ENCODE results near the gene MAST4.

MAST4 gene

DNA sequence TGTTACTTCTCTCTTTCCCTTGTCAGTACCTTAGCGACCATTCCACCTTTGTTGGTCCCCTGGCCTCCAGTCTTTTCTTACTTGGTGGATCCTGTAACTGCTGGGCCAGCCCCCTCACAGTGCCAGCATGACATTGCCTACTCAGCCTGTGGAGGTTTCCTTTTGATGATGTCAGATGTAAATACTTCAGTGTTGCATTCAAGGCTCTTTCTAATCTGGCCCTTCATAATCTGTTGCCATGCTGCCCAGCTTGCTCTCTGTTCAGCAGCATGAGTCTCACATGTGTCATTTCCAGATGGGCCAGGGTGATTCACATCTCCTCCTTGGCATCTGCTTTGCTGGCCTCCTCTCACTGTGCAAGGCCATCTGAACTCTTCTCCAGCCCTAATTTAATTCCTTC is 57.1 kb downstream of the MAST4 start:
- TF ChIP-seq POU2F2 (IDR thresholded peaks at IDR 0.05; ENCODE audit: low read depth, low read length) (no peak), SPI1 (IDR thresholded peaks at IDR 0.05; ENCODE audit: low read depth, low read length) (no peak), POLR2A (IDR thresholded peaks at IDR 0.05; ENCODE audit: low read depth, low read length) (no peak), POLR2AphosphoS5 (IDR thresholded peaks at IDR 0.05; ENCODE audit: low read depth, low read length) (no peak), PAX5 (IDR thresholded peaks at IDR 0.05; ENCODE audit: insufficient read depth, low read length, severe bottlenecking) (no peak), TAF1 (IDR thresholded peaks at IDR 0.05; ENCODE audit: low read depth, low read length) (no peak)
- no peak for FAIRE-seq
- no peak for DNase-seq (ENCODE audit: insufficient read length, low spot score)

DNA sequence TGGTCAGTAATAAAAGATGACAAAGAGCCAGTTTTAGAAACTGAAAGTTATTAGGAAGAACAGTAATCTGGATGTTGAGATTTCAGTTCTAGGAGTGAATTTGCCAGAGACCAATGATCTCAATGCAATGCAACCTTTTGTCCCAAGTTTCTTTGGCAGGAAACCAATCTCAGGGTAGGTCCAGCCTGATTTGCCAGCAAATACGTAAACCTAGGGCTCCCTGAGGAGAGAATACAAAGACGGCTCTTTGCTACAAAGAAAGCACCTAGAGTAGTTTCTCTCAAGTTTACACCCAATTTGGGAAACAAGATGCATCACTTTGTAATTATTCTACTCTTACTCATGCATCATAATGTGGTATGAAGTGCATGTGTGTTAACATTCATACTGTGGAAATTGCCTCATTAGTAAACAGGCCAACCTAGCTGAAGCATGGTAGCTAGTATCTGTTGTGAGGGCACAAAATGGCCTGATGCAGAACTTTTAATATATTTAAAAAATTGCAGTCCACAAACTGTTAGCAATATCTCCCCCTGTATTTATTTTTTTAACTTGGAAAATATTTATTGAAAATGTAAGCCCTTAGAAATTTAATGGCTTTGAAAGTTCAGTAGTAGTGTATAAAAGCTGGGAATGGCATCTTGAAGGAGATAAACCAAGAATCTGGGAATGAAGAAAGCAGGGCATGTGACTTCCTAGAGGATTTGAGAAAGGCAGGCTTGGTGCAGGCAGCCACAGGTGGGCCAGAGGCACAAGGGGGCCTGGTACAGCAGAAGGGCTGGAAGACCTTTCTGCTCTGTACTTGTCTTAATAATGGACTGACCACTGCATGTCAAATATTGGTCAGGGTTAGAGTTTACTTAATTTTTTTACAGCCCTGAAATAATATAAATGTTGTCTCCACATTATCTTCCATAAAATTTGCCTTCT is 59.5 kb downstream of the MAST4 start:
- FAIRE-seq (no peak), DNase-seq (ENCODE audit: insufficient read length, low spot score) (no peak)
- TF ChIP-seq POLR2AphosphoS5 (IDR thresholded peaks at IDR 0.05; ENCODE audit: low read depth, low read length) (no peak), POU2F2 (IDR thresholded peaks at IDR 0.05; ENCODE audit: low read depth, low read length) (no peak), PAX5 (IDR thresholded peaks at IDR 0.05; ENCODE audit: insufficient read depth, low read length, severe bottlenecking) (no peak), POLR2A (IDR thresholded peaks at IDR 0.05; ENCODE audit: low read depth, low read length) (no peak), TAF1 (IDR thresholded peaks at IDR 0.05; ENCODE audit: low read depth, low read length) (no peak), SPI1 (IDR thresholded peaks at IDR 0.05; ENCODE audit: low read depth, low read length) (no peak)

DNA sequence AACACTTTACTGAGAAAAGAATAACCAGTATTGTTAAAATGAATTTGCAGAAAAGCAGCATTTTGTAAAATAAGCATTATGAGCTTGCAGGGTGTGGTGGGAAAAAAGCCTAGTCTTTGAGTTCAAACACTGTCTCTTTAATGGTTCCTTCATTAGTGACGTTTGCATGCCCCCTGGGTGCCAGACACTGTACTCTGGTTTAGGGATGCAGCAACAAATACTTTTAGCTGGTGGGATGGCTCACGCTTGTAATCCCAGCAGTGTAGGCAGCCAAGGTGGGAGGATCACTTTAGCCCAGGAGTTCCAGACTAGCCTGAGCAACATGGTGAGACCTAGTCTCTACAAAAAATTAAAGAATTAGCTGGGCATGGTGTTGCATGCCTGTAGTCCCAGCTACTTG is 62.3 kb downstream of the MAST4 start:
- DNase-seq (ENCODE audit: insufficient read length, low spot score) (no peak), FAIRE-seq (no peak)
- TF ChIP-seq PAX5 (IDR thresholded peaks at IDR 0.05; ENCODE audit: insufficient read depth, low read length, severe bottlenecking): no peak
- TF ChIP-seq TAF1 (IDR thresholded peaks at IDR 0.05; ENCODE audit: low read depth, low read length): no peak
- TF ChIP-seq SPI1 (IDR thresholded peaks at IDR 0.05; ENCODE audit: low read depth, low read length): no peak
- TF ChIP-seq POLR2A (IDR thresholded peaks at IDR 0.05; ENCODE audit: low read depth, low read length): no peak
- TF ChIP-seq POU2F2 (IDR thresholded peaks at IDR 0.05; ENCODE audit: low read depth, low read length): no peak

DNA sequence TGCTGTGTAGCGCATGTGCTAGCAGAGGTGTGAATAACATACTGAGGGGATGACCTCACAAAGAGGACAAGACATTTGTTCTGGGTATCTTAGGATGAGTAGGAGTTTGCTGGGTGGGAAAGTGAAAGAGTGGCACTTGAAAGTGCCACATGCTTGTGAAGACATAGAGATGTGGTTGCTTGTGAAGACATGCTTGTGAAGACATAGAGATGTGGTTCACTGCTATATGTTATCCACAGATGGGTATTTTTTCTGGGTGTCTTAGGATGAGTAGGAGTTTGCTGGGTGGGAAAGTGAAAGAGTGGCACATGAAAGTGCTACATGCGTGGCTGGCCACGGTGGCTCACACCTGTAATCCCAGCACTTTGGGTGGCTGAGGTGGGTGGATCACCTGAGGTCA is 63.6 kb downstream of the MAST4 start:
- no peak for TF ChIP-seq SPI1 (IDR thresholded peaks at IDR 0.05; ENCODE audit: low read depth, low read length)
- no peak for TF ChIP-seq TAF1 (IDR thresholded peaks at IDR 0.05; ENCODE audit: low read depth, low read length)
- no peak for TF ChIP-seq POLR2AphosphoS5 (IDR thresholded peaks at IDR 0.05; ENCODE audit: low read depth, low read length)
- no peak for TF ChIP-seq PAX5 (IDR thresholded peaks at IDR 0.05; ENCODE audit: insufficient read depth, low read length, severe bottlenecking)
- DNase-seq (ENCODE audit: insufficient read length, low spot score): no peak
- no peak for FAIRE-seq

DNA sequence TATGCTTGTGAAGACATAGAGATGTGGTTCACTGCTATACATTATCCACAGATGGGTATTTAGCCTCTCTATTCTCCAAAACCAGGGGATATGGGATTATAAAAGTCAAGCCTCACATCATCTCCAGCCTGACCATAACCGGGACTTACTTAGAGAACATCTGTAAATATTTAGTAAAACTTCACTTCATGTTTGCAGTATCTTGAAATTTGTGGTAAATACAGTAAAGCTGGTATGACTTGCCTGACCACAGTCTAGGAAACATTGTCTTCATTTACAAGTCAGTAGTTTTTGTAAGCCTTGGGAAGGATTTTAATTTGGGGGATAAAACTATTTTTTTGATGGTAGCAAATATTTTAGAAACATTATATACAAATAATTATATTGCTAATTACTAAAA is 64.2 kb downstream of the MAST4 start:
- no peak for TF ChIP-seq TAF1 (IDR thresholded peaks at IDR 0.05; ENCODE audit: low read depth, low read length)
- TF ChIP-seq POLR2AphosphoS5 (IDR thresholded peaks at IDR 0.05; ENCODE audit: low read depth, low read length): no peak
- TF ChIP-seq POU2F2 (IDR thresholded peaks at IDR 0.05; ENCODE audit: low read depth, low read length): no peak
- TF ChIP-seq PAX5 (IDR thresholded peaks at IDR 0.05; ENCODE audit: insufficient read depth, low read length, severe bottlenecking): no peak
- no peak for TF ChIP-seq POLR2A (IDR thresholded peaks at IDR 0.05; ENCODE audit: low read depth, low read length)
- FAIRE-seq (no peak), DNase-seq (ENCODE audit: insufficient read length, low spot score) (no peak)

DNA sequence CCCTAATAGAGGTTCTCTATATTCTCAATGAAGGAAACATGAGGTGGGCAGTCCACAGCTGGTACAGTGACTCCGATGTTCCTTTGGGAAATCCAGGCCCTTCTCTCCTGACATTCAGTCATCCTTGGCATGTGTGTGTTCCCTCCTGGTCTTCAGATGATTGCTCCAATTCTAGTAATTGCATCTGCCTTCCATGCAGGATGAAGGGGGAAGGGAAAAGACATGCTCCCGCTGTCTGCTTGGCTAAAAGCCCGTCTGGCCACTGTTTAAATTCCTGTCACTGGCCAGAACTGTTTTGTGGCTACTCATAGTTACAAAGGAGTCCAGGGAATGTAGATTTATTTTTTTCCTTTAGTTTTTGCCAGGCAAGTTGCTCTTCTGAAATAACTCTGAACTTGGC is 65.0 kb downstream of the MAST4 start:
- no peak for DNase-seq (ENCODE audit: insufficient read length, low spot score)
- FAIRE-seq: no peak
- no peak for TF ChIP-seq POLR2AphosphoS5 (IDR thresholded peaks at IDR 0.05; ENCODE audit: low read depth, low read length)
- TF ChIP-seq POU2F2 (IDR thresholded peaks at IDR 0.05; ENCODE audit: low read depth, low read length): no peak
- no peak for TF ChIP-seq POLR2A (IDR thresholded peaks at IDR 0.05; ENCODE audit: low read depth, low read length)
- TF ChIP-seq TAF1 (IDR thresholded peaks at IDR 0.05; ENCODE audit: low read depth, low read length): no peak
- no peak for TF ChIP-seq PAX5 (IDR thresholded peaks at IDR 0.05; ENCODE audit: insufficient read depth, low read length, severe bottlenecking)
- no peak for TF ChIP-seq SPI1 (IDR thresholded peaks at IDR 0.05; ENCODE audit: low read depth, low read length)

DNA sequence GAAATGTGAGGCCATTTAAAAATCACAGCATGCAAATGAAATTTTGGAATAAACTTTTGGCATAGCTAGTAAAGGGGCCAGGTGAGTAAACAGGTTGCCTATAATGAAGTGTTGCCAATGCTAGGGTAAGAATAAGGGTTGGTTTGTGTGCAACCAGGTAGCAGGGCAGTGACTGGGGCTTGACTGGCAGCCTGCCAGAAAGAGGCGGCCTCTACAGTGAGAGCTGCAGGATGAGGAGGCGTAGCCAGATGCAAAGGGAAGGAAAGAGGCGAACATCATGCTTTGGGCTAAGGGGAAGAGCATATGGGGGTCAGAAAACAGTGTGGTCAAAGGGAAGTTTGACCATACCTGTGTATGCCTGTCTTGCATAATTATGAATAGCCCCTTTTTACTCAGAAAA is 70.6 kb downstream of the MAST4 start:
- TF ChIP-seq TAF1 (IDR thresholded peaks at IDR 0.05; ENCODE audit: low read depth, low read length) (no peak), POLR2A (IDR thresholded peaks at IDR 0.05; ENCODE audit: low read depth, low read length) (no peak), POU2F2 (IDR thresholded peaks at IDR 0.05; ENCODE audit: low read depth, low read length) (no peak), SPI1 (IDR thresholded peaks at IDR 0.05; ENCODE audit: low read depth, low read length) (no peak), POLR2AphosphoS5 (IDR thresholded peaks at IDR 0.05; ENCODE audit: low read depth, low read length) (no peak), PAX5 (IDR thresholded peaks at IDR 0.05; ENCODE audit: insufficient read depth, low read length, severe bottlenecking) (no peak)
- no peak for FAIRE-seq
- DNase-seq (ENCODE audit: insufficient read length, low spot score): no peak

DNA sequence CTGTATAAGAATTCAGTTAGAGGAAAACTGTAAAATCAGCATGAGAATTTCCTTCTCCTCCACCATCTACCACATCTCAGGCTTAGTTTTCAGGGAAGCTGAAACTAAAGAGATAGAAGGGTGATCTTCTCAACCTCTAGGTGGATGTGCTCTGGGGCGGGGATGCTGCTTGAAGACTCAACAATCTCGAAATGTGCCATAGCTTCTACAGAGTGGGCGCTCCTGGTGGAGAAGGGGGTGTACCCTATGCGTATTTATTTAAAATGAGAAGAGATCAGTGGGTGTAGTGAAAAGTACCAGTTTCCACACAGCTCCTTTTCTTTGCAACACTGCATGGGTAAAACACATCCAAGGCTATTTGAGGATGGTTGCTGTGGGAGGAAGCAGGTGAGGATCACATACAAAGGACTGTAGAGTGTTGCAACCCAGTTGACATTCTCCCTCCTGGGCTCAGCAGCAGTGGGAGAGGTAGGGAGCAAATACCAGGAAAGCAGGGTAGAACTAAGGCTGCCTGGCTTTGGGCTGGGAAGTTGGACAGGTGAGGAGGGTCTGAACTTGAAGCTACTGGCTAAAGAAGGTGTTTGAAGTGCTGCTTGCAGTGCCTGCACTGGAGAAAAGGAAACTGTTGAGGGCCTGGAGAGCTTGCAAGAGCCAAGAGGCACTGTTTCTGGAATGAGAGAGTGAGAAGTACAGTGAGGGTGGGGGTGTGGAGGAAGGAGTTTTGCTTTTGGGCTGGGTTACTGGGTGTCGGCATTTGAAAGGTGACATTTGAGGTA is 73.1 kb downstream of the MAST4 start:
- DNase-seq (ENCODE audit: insufficient read length, low spot score): no peak
- FAIRE-seq: no peak
- TF ChIP-seq POLR2AphosphoS5 (IDR thresholded peaks at IDR 0.05; ENCODE audit: low read depth, low read length): no peak

DNA sequence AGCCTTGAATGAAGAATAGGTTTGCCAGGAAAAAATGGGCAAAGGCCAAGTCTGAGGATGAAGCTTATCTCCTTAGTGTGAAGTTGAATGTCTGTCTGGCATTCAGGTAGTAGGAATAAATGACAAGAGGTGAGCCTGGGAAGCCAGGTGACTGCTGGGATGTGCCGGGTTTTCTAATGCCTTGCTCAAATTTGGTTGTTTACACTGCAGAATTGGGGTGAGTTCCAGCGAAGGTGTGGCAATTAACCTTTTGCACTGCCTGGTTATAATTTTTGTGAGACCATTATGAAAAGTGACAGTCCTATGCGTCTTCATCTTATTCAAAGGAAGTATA is 73.6 kb downstream of the MAST4 start:
- TF ChIP-seq POU2F2 (IDR thresholded peaks at IDR 0.05; ENCODE audit: low read depth, low read length) (no peak), SPI1 (IDR thresholded peaks at IDR 0.05; ENCODE audit: low read depth, low read length) (no peak), TAF1 (IDR thresholded peaks at IDR 0.05; ENCODE audit: low read depth, low read length) (no peak), POLR2AphosphoS5 (IDR thresholded peaks at IDR 0.05; ENCODE audit: low read depth, low read length) (no peak), POLR2A (IDR thresholded peaks at IDR 0.05; ENCODE audit: low read depth, low read length) (no peak)
- DNase-seq (ENCODE audit: insufficient read length, low spot score) (no peak), FAIRE-seq (no peak)

DNA sequence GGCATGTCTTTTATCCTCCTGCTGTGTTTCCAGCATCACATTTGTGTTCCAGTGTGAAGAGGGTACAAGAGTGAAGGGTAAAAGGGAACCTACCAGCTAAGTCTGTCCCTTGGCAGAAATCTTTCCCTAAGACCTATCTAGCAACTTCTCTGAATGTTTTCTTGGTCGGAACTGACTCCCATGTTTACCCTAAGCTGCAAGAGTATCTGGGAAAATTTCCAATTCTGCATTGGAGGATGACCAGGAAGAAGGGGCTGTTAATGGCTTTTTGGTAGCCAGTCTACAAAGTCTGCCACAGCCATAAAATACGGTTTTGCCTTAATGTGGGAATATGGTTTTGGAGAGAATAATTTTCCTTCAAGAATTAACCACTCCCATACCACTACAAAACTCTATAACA is 75.1 kb downstream of the MAST4 start:
- FAIRE-seq: no peak
- TF ChIP-seq SPI1 (IDR thresholded peaks at IDR 0.05; ENCODE audit: low read depth, low read length) (no peak), PAX5 (IDR thresholded peaks at IDR 0.05; ENCODE audit: insufficient read depth, low read length, severe bottlenecking) (no peak), TAF1 (IDR thresholded peaks at IDR 0.05; ENCODE audit: low read depth, low read length) (no peak), POLR2A (IDR thresholded peaks at IDR 0.05; ENCODE audit: low read depth, low read length) (no peak), POU2F2 (IDR thresholded peaks at IDR 0.05; ENCODE audit: low read depth, low read length) (no peak), POLR2AphosphoS5 (IDR thresholded peaks at IDR 0.05; ENCODE audit: low read depth, low read length) (no peak)
- no peak for DNase-seq (ENCODE audit: insufficient read length, low spot score)

Measured in GM12891 (cell line).